Muscle of arm (tissue), 14 donors: Measurements from ENCODE around the gene NAPB. TPM values are rescaled to one million over a fixed set of nuclear protein-coding genes. Genes with fewer than 3 reads are reported as not detected.
"Not testable (repeated sequence)": the region's sequence is repeated elsewhere in the genome, so short reads cannot be mapped to it uniquely, and the experiment has no call there.

Experiments
- DNase-seq: peaks from one replicate; pipeline ENCODE4 v3.0.0-alpha.2; 2013
- long read RNA-seq, 11 donors: transcript quantifications; one replicate each; lab custom pipeline, GENCODE V29; 2026
- polyA plus RNA-seq, 12 donors: library from polyadenylated mRNA; unstranded; fragments of 120-200 nt; gene quantifications; one replicate each; pipeline ENCODE4 v1.2.1, GENCODE V29; 2013; ENCODE audit not compliant: insufficient read length in 12 of 12

Gene NAPB
- polyA plus RNA-seq: 10 to 100 TPM in 3 of 12 donors, 1 to 10 TPM in 8, not detected in 1; 5.2 to 12.8 (median 8.1) TPM
- long read RNA-seq, donor 1, partial matches to known transcripts: 0 of 4 reads
- long read RNA-seq, donor 1, other reads (novel, unspliced or antisense): 0 of 4 reads
- long read RNA-seq, donor 2, partial matches to known transcripts: 0 of 3 reads
- long read RNA-seq, donor 2, other reads (novel, unspliced or antisense): 0 of 3 reads
- long read RNA-seq, donor 3: 0 reads
- long read RNA-seq, donor 4: 0 reads
- long read RNA-seq, donor 5, partial matches to known transcripts: 0 of 2 reads
- long read RNA-seq, donor 5, other reads (novel, unspliced or antisense): 0 of 2 reads
- long read RNA-seq, donor 6, partial matches to known transcripts: 0 of 1 reads
- long read RNA-seq, donor 6, other reads (novel, unspliced or antisense): 0 of 1 reads
- long read RNA-seq, donor 7: 0 reads
- long read RNA-seq, donor 8, partial matches to known transcripts: 0 of 4 reads
- long read RNA-seq, donor 8, other reads (novel, unspliced or antisense): 0 of 4 reads
- long read RNA-seq, donor 9, partial matches to known transcripts: 0 of 2 reads
- long read RNA-seq, donor 9, other reads (novel, unspliced or antisense): 0 of 2 reads
- long read RNA-seq, donor 10, partial matches to known transcripts: 0 of 1 reads
- long read RNA-seq, donor 10, other reads (novel, unspliced or antisense): 0 of 1 reads
- long read RNA-seq, donor 11, partial matches to known transcripts: 0 of 1 reads
- long read RNA-seq, donor 11, other reads (novel, unspliced or antisense): 0 of 1 reads

GRCh38 chr20:23420943-23421931, at the start of gene NAPB:
Gene NAPB (minus strand): TSS chr20:23421488. CDS start chr20:23421402, 86 bp downstream.
- peak; percentile 94 for DNase-seq

- not testable (repeated sequence) for DNase-seq
Measured at GRCh38 chr20:23466961-23467360, 45.7 kb upstream of the NAPB start.

GRCh38 chr20:23461180-23461579, 39.9 kb upstream of the NAPB start:
- no peak for DNase-seq

- no peak for DNase-seq
Measured at GRCh38 chr20:23459461-23460150, 38.3 kb upstream of the NAPB start.

GRCh38 chr20:23456873-23457272, 35.6 kb upstream of the NAPB start:
- DNase-seq: no peak

GRCh38 chr20:23456409-23456808, 35.1 kb upstream of the NAPB start:
- no peak for DNase-seq

GRCh38 chr20:23455639-23456038, 34.4 kb upstream of the NAPB start:
- DNase-seq: no peak

- DNase-seq: no peak
Measured at GRCh38 chr20:23454816-23455215, 33.5 kb upstream of the NAPB start.

- no peak for DNase-seq
Measured at GRCh38 chr20:23453549-23454543, 32.6 kb upstream of the NAPB start.

- no peak for DNase-seq
Measured at GRCh38 chr20:23452776-23453175, 31.5 kb upstream of the NAPB start, which contains the start of gene CST11. Gene CST11 (minus strand): TSS chr20:23452876. CDS start chr20:23452811, 65 bp downstream.

- DNase-seq: no peak
Measured at GRCh38 chr20:23451956-23452487, 30.7 kb upstream of the NAPB start.

GRCh38 chr20:23450877-23451276, 29.6 kb upstream of the NAPB start:
- no peak for DNase-seq

GRCh38 chr20:23449421-23449820, 28.1 kb upstream of the NAPB start:
- no peak for DNase-seq

GRCh38 chr20:23448167-23448566, 26.9 kb upstream of the NAPB start:
- no peak for DNase-seq

GRCh38 chr20:23446505-23446904, 25.2 kb upstream of the NAPB start:
- no peak for DNase-seq

- no peak for DNase-seq
Measured at GRCh38 chr20:23445596-23446217, 24.4 kb upstream of the NAPB start.

GRCh38 chr20:23444859-23445258, 23.6 kb upstream of the NAPB start:
- no peak for DNase-seq

GRCh38 chr20:23442436-23442835, 21.1 kb upstream of the NAPB start:
- no peak for DNase-seq

- DNase-seq: peak; percentile 83
Measured at GRCh38 chr20:23441850-23442313, 20.6 kb upstream of the NAPB start.
